Hindlimb muscle (tissue), 1 donor: ENCODE measurements around the gene SFXN4. TPM values are rescaled to one million over a fixed set of nuclear protein-coding genes. Genes with fewer than 3 reads are reported as not detected.
"Not testable (repeated sequence)": the region's sequence is repeated elsewhere in the genome, so short reads cannot be mapped to it uniquely, and the experiment has no call there.

ENCODE experiments used
- DNase-seq: peaks from one replicate; pipeline ENCODE4 v3.0.0-alpha.2; 2013
- polyA plus RNA-seq: library from polyadenylated mRNA; unstranded; fragments of 120-200 nt; gene quantifications from one replicate; pipeline ENCODE4 v1.2.1, GENCODE V29; 2013; ENCODE audit not compliant: insufficient read length

The SFXN4 gene
- polyA plus RNA-seq, 1 donor, result 24.2 TPM

DNA sequence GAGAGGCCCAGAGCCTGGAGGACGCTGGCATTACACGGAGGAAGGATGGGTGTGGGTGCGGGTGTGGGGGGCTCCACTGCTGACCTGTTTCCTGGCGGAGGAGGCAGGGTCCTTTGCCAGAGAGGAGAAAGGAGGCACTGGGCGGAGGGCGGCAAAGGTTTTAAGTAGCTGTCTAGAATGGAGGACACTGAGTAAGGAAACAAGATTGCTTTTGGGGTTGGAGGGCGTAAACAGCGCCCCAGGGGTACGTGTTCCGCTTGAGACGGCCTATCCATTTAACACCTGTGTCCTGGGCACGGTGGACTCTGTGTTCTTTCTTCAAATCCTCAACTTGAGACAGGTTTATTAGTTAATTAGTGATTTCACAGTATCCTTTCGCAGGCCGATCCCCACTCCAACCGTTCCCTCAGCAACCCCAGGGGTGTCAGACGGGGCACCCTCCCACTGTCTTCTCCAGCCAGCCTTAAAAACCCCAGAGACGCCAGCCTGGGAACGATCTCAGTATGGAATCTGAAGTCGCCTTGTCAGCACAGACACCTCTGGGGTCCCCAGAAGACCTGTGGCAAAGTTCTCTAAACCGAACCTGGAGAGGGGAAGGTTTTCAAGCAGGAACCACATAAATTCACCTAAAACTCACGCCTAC, 24.8 kb downstream of the SFXN4 start:
- no peak for DNase-seq

DNA sequence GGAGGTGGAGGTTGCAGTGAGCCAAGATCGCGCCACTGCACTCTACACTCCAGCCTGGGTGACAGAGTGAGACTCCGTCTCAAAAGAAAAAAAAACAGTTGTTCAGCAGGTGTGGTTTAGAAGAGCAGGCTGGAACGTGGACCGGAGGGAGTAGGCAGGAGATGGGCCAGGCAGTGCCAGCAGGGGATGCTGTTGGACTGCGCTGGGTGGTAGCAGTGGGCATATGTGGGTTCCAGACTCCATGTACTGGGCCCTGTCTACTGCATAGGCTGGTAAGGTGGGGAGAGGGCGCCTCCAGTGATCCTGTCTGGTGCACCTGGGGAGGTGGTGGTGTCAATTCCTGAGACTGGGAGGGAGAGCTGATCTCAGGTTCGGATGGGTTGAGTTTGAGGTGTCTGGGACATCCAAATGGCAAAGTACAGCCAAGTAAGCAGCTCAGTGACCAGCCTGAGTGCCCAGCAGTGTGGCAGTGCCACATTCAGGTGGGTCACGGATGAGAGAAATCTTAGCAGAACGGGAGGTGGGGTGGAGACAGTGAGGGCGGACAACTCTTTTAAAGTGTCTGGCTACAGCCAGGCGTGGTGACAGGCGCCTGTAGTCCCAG, 25.9 kb downstream of the SFXN4 start:
- DNase-seq, result peak; percentile 9

DNA sequence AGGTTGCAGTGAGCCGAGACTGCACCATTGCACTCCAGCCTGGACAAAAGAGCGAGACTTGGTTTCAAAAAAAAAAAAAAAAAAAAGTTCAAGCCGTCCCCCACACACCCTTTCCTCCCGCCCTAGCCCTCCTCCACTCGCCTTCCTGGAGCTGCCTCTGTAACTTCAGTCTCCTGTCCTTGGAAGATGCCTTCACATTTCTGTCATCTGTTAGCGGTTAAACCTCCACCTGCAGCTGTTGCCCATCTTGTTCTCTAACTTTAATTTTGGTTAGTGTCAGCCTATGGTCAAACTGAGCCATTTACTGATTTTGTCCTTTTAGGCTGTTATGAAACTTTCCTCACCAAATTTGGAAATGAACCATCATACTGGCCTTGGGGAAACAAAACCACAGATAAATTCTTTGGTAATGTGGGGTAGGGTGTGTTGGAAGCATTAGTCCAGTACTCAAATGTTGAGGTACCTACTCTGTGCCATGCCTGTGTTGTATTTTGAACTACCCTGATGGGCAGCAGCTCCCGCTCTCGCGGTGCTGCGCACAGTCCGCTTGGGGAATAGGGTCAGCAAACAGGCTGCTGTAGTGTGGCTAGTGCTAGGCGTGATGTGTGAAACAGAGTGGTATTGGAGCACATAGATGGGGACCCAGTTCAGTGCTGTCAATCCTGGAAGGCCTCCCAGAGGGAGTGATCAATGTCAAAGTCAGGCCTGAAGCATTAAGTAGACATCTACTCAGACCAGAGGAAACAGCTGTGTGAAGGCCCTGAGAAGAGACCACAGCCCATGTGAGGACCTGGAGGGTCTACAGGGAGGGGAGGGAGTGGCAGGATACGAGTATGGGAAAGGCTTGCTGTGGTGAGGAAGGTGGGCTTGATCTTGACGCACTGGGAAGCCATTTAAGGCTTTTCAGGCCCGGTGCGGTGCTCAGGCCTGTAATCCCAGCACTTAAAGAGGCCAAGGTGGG, 26.9 kb downstream of the SFXN4 start:
- DNase-seq, result no peak

DNA sequence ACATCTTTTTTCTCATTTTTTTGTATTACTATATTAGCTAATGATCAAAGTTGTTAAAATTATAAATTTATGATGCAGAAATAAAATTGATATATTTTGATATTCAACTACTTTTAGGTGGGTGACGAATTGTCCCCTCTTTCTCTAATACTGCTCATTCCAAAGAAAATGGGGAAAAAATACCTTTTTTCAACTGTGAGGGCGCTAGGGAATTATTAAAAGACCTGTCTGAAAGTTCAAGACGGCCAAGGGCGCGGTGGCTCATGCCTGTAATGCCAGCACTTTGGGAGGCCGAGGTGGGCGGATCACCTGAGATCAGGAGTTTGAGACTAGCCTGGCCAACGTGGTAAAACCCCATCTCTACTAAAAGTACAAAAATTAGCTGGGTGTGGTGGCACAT, 27.6 kb downstream of the SFXN4 start:
- not testable (repeated sequence) for DNase-seq

DNA sequence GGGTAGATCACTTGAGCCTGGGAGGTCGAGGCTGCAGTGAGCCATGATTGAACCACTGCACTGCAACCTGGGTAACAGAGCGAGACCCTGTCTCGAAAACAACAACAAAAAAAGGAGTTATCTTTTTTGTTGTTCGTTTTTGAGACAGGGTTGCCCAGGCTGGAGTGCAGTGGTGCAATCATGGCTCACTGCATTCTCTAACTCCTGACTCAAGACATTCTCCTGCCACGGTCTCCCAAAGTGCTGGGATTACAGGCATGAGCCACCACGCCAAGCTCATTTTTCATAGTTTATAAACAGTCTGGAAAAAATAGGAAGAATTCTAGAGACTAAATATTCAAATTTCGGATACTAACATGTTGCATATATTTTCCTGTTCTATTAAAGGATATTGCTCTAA, 29.4 kb downstream of the SFXN4 start:
- no peak for DNase-seq

DNA sequence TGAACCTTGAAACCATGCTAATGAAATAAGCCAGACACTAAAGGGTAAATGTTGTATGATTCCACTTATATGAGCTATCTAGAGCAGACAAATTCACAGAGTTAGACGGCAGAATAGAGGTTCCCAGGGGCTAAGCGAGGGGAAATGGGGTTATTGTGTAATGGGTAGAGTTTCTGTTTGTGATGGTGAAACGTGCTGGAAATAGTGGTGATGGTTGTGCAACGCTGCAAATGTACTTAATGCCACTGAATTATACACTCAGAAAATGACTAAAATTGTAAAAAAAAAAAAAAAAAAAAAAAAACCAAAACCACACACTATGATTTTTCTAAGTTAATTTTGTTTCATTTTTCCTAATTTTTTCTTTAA, 30.0 kb downstream of the SFXN4 start:
- DNase-seq, result no peak

DNA sequence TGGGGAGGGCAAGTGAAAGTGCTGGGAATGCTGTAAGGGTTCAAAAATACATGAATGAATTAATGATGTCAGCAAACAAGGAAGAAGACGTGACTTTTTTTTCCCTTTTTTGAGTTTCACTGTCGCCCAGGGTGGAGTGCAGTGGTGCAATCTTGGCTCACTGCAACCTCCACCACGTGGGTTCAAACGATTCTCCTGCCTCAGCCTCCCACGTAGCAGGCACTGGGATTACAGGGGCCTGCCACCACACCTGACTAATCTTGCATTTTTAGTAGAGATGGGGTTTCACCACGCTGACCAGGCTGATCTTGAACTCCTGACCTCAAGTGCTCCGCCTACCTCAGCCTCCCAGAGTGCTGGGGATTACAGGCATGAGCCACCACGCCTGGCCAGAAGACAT, 31.6 kb downstream of the SFXN4 start:
- no peak for DNase-seq

DNA sequence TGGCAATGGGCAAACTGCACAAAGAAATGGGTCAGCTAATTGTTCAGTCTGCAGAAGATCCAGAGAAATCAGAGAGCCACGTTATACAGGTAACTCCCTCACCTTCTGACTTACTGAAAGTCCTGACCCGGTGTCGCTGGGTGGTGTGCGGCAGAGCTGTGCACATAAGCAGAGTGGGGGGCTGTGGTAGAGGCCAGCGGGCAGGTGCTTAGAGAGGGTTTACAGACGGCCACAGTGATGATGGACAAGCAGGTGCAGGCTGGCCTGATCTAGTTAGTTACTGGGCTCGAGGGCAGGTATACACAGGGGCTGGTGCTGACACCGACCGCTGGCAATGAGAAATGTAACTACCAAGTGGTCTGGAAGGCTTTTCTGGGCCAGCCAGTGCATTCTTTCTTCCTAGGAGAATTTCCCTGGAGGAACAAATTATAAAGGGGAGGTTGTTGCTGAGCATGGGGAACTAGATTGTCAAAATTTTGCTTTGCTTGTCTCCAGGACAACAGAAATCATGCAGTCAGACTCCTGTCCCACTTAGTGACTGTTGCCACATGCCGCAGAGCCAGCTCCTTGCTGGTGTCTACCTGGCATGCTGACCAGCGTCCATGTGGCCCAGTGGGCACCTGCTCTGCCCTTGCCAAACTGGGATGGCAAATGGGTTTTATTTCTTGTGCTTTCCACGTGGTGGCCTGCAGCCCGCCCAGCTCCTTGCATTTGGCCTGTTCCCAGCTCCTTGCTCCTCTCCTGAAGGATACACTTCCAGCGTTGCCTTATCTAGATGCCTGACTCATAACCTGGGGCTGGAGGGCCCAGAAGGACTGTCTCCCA, 32.8 kb downstream of the SFXN4 start:
- no peak for DNase-seq

DNA sequence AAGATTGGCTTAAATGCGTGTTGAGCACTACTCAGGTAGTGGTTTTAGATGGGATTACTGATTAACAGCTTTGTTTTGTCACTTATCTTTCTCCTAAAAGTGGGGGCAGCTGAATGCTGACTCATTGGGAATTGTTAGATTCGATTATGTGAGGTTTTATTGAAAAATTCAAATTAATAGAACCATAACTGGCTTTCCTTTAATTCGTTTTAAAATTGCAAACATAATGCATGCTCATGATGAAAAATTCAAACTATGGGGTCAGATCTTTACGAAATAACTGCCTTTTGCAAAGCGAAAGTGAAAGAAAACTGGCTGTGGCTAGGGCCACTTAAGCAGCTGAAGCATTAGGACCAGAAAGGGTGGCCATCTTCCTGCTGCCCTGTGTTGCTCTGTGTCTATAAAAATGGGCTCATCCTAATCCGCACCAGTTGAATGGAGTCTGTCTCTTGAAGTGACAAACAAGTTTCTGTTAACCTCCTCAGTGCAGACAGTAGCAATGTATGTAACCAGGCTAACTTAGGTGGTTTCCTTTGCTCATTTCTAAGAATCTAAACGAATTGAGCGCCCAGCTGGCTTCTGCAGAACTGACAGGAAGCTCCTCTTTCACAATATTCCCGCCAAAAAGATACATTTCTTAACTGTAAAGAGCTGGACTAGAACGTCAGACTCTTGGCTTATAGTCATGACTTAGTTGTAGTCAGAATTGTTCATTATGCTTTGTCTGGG, 33.8 kb downstream of the SFXN4 start:
- no peak for DNase-seq

DNA sequence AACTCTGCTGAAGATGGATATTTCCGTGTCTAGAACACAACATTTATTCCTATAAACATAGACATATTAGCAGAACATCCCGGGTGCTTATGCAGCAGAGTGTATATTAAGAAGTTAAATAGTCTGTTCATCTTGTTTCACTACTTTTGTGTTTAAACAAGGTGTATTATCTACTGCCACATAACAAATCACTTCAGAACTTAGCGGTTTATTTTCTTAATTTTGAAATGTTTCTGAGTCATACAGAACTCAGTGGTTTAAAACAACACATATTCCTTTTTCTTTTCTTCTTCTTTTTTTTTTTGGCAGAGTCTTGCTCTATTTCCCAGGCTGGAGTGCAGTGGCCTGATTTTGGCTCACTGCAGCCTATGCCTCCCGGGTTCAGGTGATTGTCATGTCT, 35.8 kb downstream of the SFXN4 start:
- no peak for DNase-seq

DNA sequence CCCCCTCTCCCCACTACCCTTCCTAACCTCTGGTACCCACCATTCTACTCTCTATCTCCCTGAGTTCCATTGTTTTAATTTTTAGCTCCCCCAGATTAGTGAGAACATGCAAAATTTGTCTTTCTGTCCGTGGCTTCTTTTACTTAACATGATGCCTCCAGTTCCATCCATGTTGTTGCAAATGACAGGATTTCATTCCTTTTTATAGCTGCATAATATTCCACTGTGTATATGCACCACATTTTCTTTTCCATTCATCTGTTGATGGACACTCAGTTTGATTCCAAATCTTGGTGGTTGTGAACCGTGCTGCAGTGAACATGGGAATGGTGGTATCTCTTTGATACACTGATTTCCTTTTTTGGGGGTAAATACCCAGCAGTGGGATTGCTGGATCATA, 39.6 kb downstream of the SFXN4 start:
- DNase-seq, result no peak

DNA sequence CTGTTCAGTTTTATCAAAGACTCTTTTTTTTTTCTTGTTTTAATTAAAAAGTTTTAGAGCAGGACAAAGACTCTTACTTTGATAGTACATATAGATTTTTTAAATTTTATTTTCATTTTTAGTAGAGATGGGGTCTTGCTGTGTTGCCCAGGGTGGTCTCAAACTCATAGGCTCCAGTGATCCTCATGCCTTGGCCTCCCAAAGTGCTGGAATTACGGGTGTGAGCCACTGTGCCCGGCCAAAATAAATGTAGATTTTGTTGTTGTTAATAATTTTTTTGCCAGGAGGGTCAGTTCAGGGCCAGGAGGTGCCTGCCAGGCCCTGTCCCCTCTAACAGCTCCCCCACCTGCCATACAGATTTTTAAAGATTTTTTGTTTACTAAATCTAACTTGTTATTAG, 44.6 kb downstream of the SFXN4 start:
- no peak for DNase-seq

DNA sequence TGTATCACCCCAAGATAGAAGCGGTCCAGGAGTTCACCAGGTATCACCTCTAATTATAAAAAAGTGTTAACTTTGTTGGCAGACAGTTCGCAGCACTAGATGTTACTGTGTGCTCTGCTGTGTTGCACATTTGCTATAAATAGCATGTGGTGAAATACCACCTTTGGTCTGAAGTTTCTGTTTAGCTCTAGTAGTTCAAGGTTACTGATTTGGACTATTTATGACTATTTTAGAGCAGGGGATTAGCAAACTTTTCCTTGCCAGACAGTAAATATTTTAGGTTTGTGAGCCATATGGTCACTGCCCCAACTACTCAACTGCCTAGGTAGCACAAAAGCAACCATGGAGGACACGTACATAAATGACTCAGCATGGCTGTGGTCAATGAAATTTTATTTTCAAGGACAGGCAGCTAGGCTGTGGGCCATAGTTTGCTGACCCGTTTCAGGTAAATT, 45.1 kb downstream of the SFXN4 start:
- no peak for DNase-seq

DNA sequence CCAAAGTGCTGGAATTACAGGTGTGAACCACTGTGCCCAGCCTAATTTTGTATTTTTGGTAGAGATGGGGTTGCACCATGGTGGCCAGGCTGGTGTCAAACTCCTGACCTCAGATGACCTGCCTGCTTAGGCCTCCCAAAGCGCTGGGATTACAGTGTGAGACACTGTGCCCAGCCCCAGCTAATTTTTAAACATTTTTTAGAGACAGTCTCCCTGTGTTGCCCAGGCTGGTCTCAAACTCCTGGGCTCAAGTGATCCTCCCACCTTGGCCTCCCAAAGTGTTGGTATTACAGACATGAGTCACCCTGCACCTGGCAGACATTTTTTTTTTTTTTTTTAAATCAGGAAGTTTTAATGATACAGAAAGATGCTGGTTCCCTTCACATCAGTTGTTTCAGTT, 46.1 kb downstream of the SFXN4 start:
- DNase-seq, result no peak

DNA sequence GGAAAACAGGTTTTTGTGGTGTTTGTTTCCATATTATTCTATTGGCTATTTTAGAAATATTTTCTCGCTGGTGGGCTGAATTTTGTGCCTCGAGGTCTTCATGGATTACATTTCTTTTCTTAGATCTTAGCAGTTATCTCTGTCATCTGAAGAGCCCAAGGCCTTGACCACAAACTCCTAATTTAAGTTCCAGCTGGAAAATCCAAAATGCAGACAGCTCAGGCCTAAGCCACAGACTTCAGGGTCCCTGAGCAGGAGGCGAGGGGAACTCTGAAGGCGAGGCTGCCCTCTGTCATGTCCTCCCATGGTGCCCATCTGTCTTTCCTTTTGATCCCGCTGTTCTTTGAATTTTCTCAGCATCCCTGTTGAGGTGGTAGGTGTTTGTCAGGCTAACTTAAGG, 47.3 kb downstream of the SFXN4 start:
- DNase-seq, result no peak

DNA sequence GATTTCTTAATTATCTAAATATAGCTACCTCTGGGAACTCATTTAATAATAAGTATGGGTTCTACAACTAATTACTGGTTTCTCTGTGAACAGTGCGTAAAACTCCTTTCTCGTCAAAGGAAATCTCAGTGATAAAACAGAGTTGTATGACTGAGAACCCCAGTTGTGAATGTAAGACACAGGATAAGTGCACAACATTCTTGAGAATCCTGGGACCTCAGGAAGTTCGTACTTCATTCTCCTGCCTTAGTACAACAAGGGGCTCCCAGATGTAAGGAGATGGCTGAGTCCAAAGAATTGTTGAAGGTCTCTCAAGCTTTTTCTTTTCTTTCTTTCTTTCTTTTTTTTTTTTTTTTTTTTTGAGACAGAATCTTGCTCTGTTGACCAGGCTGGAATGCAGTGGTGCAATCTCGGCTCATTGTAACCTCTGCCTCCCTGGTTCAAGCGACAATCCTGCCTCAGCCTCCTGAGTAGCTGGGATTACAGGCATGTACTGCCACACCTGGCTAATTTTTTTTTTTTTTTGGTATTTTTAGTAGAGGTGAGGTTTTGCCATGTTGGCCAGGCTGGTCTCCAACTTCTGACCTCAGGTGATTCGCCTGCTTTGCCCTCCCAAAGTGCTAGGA, 49.1 kb downstream of the SFXN4 start:
- DNase-seq, result no peak

DNA sequence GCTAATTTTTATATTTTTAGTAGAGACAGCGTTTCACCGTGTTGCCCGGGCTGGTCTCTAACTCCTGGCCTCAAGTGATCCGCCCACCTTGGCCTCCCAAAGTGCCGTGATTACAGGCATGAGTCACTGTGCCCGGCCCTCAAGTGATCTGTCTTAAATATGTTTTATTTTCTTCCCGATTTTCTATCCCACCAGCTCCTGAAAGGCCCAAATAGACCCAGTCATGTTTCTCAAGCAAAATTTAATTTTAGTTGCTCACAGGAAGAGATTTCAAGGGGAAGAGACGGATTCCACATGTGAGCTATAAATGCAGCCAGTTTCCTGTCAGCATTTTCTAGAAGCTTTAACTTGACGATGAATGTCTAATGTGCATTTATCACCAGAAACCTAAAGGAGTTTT, 49.6 kb downstream of the SFXN4 start:
- DNase-seq, result no peak

DNA sequence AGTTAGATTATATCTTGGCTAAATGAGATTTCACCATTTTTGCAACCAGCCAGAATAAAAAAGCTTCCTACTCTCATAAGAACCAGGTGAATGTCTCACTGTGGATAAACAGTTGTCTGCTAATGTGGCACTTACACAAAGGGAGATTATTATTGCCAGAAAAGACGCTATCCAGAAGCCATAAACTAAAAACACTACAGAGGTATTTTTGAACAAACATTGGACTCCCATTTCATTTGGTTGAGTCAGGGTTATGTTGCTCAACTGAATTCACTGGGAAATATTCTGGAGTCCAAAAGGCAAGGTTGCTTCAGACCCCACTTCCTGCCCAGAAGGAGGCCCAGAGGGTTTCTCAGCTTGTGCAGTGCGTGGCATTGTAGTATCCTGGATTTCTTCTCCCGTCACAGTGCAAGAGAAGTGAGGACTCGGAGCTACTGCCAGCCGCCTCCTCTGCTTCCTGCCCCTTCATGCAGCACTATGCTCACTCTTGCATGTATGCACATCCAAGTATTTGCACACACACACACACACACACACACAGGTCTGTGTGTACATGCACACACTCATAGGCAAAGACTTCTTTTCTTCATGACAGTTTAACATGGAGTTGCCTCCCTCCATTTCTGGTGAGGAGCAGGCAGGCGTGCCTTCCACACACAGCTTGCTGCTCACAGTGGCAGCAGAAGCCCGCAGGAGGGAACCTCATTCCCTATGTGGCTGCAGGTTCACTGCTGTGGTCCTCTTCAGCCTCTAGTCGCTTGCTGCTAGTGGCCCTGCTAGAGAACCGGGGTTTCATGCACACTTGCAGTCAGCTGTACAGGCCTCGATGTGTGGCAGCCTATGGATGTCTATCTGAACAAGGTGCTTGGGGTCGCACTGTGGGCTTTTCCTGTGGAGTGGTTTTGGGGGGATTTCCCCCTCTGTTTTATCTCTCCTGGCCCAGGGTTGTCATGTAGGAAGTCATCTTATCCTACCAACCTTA, 51.5 kb downstream of the SFXN4 start:
- DNase-seq, result no peak

DNA sequence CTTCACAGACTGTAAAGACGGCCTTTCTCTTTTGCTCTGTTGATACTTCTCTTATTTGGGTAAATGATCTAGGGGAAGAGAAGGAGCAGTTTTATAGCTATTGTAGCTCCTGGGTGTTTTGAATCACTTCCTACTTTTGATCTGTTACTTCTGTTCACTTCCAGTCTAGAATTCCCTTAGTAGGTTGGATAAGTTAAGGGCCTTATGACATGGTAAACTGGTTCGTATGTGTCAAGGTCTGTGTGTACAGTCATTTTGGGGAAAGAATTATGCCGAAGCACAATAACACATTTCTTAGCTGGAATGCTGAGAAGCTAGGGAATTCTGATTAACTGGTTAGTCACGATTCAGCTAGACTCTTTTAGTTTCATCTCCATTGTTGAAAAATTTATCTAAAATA, 53.5 kb downstream of the SFXN4 start:
- DNase-seq, result no peak

DNA sequence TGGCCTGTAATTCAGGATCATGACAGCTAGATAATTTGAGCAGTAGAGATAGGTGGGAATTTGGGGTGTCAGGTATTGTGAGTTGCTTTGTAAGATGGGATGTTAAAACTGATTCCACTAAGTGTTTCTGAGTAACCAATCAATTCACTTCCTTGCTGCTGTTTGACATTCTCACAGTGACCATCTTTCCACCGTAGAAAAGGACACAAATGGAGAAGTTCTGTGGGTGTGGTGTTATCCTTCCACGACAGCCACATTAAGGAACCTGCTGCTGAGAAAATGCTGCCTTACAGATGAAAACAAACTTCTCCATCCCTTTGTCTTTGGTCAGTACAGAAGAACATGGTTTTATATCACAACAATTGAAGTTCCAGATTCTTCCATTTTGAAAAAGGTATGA, 57.7 kb downstream of the SFXN4 start:
- not testable (repeated sequence) for DNase-seq
